SK-N-SH treated with all-trans-retinoic acid at 6 μM for 48 hours (cell line): Measurements from ENCODE around the gene KRT16.

Source experiments
- ISL1 ChIP-seq: fragments of 250-450 bp; sonication (Bioruptor Pico); IDR thresholded peaks from 2 replicates; pipeline ENCODE4 v2.1.2; 2022; ENCODE audit warnings: mild to moderate bottlenecking, moderate library complexity
- RARB ChIP-seq: fragments of 250-450 bp; sonication (Bioruptor Pico); IDR thresholded peaks from 2 replicates; pipeline ENCODE4 v1.8.0; 2021; ENCODE audit warnings: mild to moderate bottlenecking, moderate library complexity
- ZFP30 ChIP-seq: fragments of 450-650 bp; formaldehyde crosslinking; IDR thresholded peaks from 2 replicates; pipeline ENCODE4 v1.5.0; 2022; ENCODE audit warnings: mild to moderate bottlenecking, moderate library complexity
- ZNF8 ChIP-seq: fragments of 450-650 bp; formaldehyde crosslinking; IDR thresholded peaks from 2 replicates; pipeline ENCODE4 v1.5.0; 2020; ENCODE audit warnings: mild to moderate bottlenecking, moderate library complexity
- TF ChIP-seq, protein P1 (sequence below): fragments of 250-450 bp; sonication (Bioruptor Pico); IDR thresholded peaks from 2 replicates; pipeline ENCODE4 v1.8.0; 2020; ENCODE audit warnings: mild to moderate bottlenecking, moderate library complexity, borderline replicate concordance
- TF ChIP-seq, protein P2 (sequence below): fragments of 250-450 bp; sonication (Bioruptor Pico); IDR thresholded peaks from 2 replicates; pipeline ENCODE4 v1.5.1; 2020; ENCODE audit warnings: low read depth, mild to moderate bottlenecking, moderate library complexity

DNA sequence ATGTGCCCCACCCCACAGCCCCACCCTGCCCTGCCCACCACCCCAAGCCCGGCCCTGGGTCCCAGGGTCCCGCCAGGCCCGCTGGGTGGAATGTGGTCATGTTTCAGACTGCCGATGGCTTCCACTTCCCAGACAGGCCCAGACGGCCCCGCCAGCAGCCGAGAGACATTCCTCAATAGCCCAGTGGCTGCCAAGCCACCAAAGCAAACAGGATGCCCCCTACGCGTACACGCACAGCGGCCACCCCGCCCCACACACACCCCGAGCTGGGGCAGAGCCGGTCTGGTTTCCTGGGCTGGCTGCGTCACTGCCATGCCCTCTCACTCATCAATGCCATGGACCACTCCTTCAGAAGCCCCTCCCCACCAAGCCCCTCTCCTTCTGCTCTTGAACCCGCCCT, 13.0 kb upstream of the KRT16 start:
- no peak for TF ChIP-seq RARB (CRISPR knock-in tag)
- no peak for TF ChIP-seq ISL1 (CRISPR knock-in tag)
- TF ChIP-seq, protein P1, sequence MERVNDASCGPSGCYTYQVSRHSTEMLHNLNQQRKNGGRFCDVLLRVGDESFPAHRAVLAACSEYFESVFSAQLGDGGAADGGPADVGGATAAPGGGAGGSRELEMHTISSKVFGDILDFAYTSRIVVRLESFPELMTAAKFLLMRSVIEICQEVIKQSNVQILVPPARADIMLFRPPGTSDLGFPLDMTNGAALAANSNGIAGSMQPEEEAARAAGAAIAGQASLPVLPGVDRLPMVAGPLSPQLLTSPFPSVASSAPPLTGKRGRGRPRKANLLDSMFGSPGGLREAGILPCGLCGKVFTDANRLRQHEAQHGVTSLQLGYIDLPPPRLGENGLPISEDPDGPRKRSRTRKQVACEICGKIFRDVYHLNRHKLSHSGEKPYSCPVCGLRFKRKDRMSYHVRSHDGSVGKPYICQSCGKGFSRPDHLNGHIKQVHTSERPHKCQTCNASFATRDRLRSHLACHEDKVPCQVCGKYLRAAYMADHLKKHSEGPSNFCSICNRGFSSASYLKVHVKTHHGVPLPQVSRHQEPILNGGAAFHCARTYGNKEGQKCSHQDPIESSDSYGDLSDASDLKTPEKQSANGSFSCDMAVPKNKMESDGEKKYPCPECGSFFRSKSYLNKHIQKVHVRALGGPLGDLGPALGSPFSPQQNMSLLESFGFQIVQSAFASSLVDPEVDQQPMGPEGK (CRISPR knock-in tag): no peak
- no peak for TF ChIP-seq ZNF8
- TF ChIP-seq, protein P2, sequence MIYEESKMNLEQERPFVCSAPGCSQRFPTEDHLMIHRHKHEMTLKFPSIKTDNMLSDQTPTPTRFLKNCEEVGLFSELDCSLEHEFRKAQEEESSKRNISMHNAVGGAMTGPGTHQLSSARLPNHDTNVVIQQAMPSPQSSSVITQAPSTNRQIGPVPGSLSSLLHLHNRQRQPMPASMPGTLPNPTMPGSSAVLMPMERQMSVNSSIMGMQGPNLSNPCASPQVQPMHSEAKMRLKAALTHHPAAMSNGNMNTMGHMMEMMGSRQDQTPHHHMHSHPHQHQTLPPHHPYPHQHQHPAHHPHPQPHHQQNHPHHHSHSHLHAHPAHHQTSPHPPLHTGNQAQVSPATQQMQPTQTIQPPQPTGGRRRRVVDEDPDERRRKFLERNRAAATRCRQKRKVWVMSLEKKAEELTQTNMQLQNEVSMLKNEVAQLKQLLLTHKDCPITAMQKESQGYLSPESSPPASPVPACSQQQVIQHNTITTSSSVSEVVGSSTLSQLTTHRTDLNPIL (CRISPR knock-in tag): no peak
- TF ChIP-seq ZFP30 (CRISPR knock-in tag): no peak
